HepG2 (cell line): ENCODE results near the gene SLC19A1. TPM values are rescaled to one million over a fixed set of nuclear protein-coding genes. Genes with fewer than 3 reads are reported as not detected.

Experiments
- AGO2 ChIP-seq: fragments of 200-400 bp; formaldehyde crosslinking; optimal IDR thresholded peaks from 2 replicates; pipeline ENCODE3; 2017; ENCODE audit warnings: mild to moderate bottlenecking, low read depth, low read length, moderate library complexity
- FOXC1 ChIP-seq: sonication (generic); formaldehyde crosslinking; IDR thresholded peaks from 2 replicates; pipeline ENCODE4 v1.8.0; 2022; ENCODE audit warnings: mild to moderate bottlenecking, missing genetic modification reagents, borderline replicate concordance
- FOXO1 ChIP-seq: sonication (generic); formaldehyde crosslinking; IDR thresholded peaks from 2 replicates; pipeline ENCODE4 v1.4.0; 2020; ENCODE audit warnings: missing genetic modification reagents
- KMT2A ChIP-seq: sonication (generic); formaldehyde crosslinking; IDR thresholded peaks from 2 replicates; pipeline ENCODE4 v1.4.0; 2020; ENCODE audit warnings: missing genetic modification reagents
- LCORL ChIP-seq, 2 experiments: fragments of 450-650 bp in 1 of 2; sonication (generic) in 1 of 2; formaldehyde crosslinking in 1 of 2; IDR thresholded peaks; 2 replicates each; pipeline versions ENCODE4 v1.5.0 to v1.6.1; 2017 to 2020; ENCODE audit warnings: antibody characterized with exemption in 1 of 2, missing genetic modification reagents in 1 of 2
- NBN ChIP-seq: fragments of 450-650 bp; conservative IDR thresholded peaks from 2 replicates; pipeline ENCODE4 v1.6.1; 2017
- PTBP1 ChIP-seq: fragments of 200-400 bp; formaldehyde crosslinking; IDR thresholded peaks from 2 replicates; pipeline ENCODE4 v1.6.1; 2018; ENCODE audit warnings: low read length, low read depth; ENCODE audit not compliant: poor library complexity, severe bottlenecking
- RAD51 ChIP-seq: fragments of 450-650 bp; IDR thresholded peaks from 2 replicates; pipeline ENCODE4 v1.6.1; 2016; ENCODE audit warnings: borderline replicate concordance
- RXRB ChIP-seq: IDR thresholded peaks from 2 replicates; pipeline ENCODE4 v1.6.1; 2016; ENCODE audit warnings: borderline replicate concordance, missing genetic modification reagents, missing compliant biosample characterization
- SALL2 ChIP-seq: sonication (generic); formaldehyde crosslinking; IDR thresholded peaks from 2 replicates; pipeline ENCODE4 v1.8.1; 2023; ENCODE audit warnings: mild to moderate bottlenecking, missing genetic modification reagents, inconsistent platforms
- SP5 ChIP-seq: IDR thresholded peaks from 2 replicates; pipeline ENCODE4 v1.6.1; 2016; ENCODE audit warnings: low read depth, borderline replicate concordance
- STAT5B ChIP-seq: sonication (generic); formaldehyde crosslinking; IDR thresholded peaks from 2 replicates; pipeline ENCODE4 v1.4.0; 2020; ENCODE audit warnings: missing genetic modification reagents
- TCF7 ChIP-seq: sonication (generic); IDR thresholded peaks from 2 replicates; pipeline ENCODE4 v1.6.1; 2016; ENCODE audit warnings: antibody characterized with exemption, low read depth
- TFDP1 ChIP-seq: IDR thresholded peaks from 2 replicates; pipeline ENCODE4 v1.6.1; 2016; ENCODE audit warnings: missing compliant biosample characterization, missing genetic modification reagents, borderline replicate concordance
- TP53 ChIP-seq: sonication (generic); formaldehyde crosslinking; conservative IDR thresholded peaks from 2 replicates; pipeline ENCODE4 v1.4.0; 2020; ENCODE audit warnings: missing genetic modification reagents
- ZNF274 ChIP-seq: sonication (generic); formaldehyde crosslinking; IDR thresholded peaks from 2 replicates; pipeline ENCODE4 v1.5.1; 2020; ENCODE audit warnings: mild to moderate bottlenecking, missing genetic modification reagents
- ZNF280D ChIP-seq: sonication (generic); formaldehyde crosslinking; IDR thresholded peaks from 2 replicates; pipeline ENCODE4 v1.5.1; 2020; ENCODE audit warnings: mild to moderate bottlenecking, missing genetic modification reagents
- ZNF292 ChIP-seq: sonication (generic); formaldehyde crosslinking; IDR thresholded peaks from 2 replicates; pipeline ENCODE4 v1.8.1; 2022; ENCODE audit warnings: mild to moderate bottlenecking, low read depth, missing genetic modification reagents, borderline replicate concordance
- ZNF543 ChIP-seq: sonication (generic); formaldehyde crosslinking; IDR thresholded peaks from 2 replicates; pipeline ENCODE4 v1.4.0; 2020; ENCODE audit warnings: mild to moderate bottlenecking, missing genetic modification reagents
- ZNF609 ChIP-seq: sonication (generic); formaldehyde crosslinking; IDR thresholded peaks from 2 replicates; pipeline ENCODE4 v1.4.0; 2020; ENCODE audit warnings: mild to moderate bottlenecking, missing genetic modification reagents, borderline replicate concordance
- ZSCAN25 ChIP-seq: sonication (generic); formaldehyde crosslinking; IDR thresholded peaks from 2 replicates; pipeline ENCODE4 v1.8.0; 2022; ENCODE audit warnings: mild to moderate bottlenecking, missing genetic modification reagents
- polyA plus RNA-seq, 8 experiments: library from polyadenylated mRNA; depleted of rRNA in 3 of 8; stranded (reverse) in 7 of 8; unstranded in 1 of 8; fragments of >200 nt; fragmentation: Illumina TruSeq in 4 of 8; extraction: Trizol in 4 of 8; gene quantifications; 2 replicates each; pipeline versions ENCODE4 v1.2.1 to v1.2.3, GENCODE V29; 2011 to 2016; ENCODE audit warnings: low read depth in 4 of 8, missing spikeins in 1 of 8, mixed read lengths in 1 of 8; ENCODE audit not compliant: insufficient read depth in 1 of 8
- total RNA-seq, 5 experiments: library from RNA; depleted of rRNA; stranded (reverse); fragments of >200 nt; fragmentation: Illumina TruSeq; extraction: Trizol; gene quantifications; 2 replicates each; pipeline ENCODE4 v1.2.3, GENCODE V29; 2016; ENCODE audit warnings: low read depth in 1 of 5

SLC19A1 gene
- total and polyA plus RNA-seq, 2 of the 13 experiments (the other 11 are each of a cell fraction or from before 2014, with no cell fraction given) = 21.8 to 23.0 TPM

- no peak; the same call in 1 of the 2 replicates for TF ChIP-seq ZNF280D (CRISPR knock-in tag)
- TF ChIP-seq LCORL (IDR thresholded peaks at IDR 0.05) = no peak
- TF ChIP-seq LCORL (CRISPR knock-in tag; IDR thresholded peaks at IDR 0.05) = peak; percentile 85
- TF ChIP-seq SALL2 (CRISPR knock-in tag) = no peak; the same call in 1 of the 2 replicates
- no peak for TF ChIP-seq TP53 (CRISPR knock-in tag)
- TF ChIP-seq RXRB (CRISPR knock-in tag) = peak; percentile 96
- TF ChIP-seq AGO2 = peak; percentile 85
- no peak for TF ChIP-seq TFDP1 (CRISPR knock-in tag)
- 0 out of 2 replicates have a peak, but pooled peaks have one; percentile 7 for TF ChIP-seq RAD51
- TF ChIP-seq ZSCAN25 = peak; percentile 55; the same call in 1 of the 2 replicates
- TF ChIP-seq ZNF543 = peak; percentile 79
- no peak for TF ChIP-seq ZNF274 (CRISPR knock-in tag)
- TF ChIP-seq TCF7 = peak; percentile 94
- no peak for TF ChIP-seq STAT5B
- peak; percentile 61; the same call in 1 of the 2 replicates for TF ChIP-seq FOXC1 (CRISPR knock-in tag)
- TF ChIP-seq FOXO1 = 0 out of 2 replicates have a peak, but pooled peaks have one; percentile 12
- peak; percentile 74 for TF ChIP-seq ZNF609 (CRISPR knock-in tag)
- peak; percentile 90 for TF ChIP-seq SP5
- peak; percentile 57 for TF ChIP-seq PTBP1
- peak; percentile 80 for TF ChIP-seq KMT2A (CRISPR knock-in tag)
- TF ChIP-seq NBN = no peak
- TF ChIP-seq ZNF292 = peak; percentile 94
Observed at GRCh38 chr21:45448810-45449657, 93.2 kb downstream of the SLC19A1 start (continued).
